ENCODE data around the gene LRWD1.
"Not testable (repeated sequence)": the region's sequence is repeated elsewhere in the genome, so short reads cannot be mapped to it uniquely, and the experiment has no call there.

The LRWD1 gene

DNA sequence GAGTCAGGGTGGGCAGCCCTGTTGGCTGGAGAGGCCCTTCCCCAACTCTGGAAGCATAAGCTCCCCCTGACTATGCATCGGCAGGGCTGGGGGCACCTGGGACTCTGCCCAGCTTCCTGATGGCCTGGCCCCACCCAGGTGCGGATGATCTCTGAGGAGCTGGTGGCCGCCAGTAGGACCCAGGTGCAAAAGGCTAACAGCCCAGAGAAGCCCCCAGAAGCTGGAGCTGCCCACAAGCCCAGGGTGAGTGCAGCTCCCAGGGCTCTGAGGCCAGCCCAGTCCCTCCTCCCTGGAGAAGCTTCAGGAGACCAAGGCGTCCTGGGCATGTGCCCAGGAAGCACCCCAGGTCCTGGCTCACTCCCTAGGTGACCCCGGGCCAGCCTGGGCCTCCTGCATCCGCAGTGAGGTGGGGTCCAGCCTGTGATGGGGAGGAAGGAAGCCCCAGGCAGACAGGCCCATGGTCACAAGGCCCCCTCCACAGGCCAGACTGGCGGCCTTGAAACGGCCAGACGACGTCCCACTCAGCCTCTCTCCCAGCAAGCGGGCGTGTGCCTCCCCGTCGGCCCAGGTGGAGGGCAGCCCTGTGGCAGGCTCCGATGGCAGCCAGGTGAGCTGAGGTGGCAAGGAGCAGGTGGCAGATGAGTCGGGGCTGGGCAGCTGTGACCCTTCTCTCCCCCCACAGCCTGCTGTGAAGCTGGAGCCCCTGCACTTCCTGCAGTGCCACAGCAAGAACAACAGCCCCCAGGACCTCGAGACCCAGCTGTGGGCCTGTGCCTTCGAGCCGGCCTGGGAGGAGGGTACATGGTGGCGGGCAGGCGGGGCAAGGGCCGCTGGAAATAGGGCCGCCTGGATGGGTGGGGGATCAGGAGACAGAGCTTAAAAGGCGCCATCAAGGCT is 3.0 kb downstream of the LRWD1 start:
- in situ Hi-C loops (cut with MboI; ENCODE audit: low sequenced_read_pairs): loop anchor here (10.0 kb wide), 1 partner anchor 183 kb away; the partner anchor contains the start of gene SH2B2

DNA sequence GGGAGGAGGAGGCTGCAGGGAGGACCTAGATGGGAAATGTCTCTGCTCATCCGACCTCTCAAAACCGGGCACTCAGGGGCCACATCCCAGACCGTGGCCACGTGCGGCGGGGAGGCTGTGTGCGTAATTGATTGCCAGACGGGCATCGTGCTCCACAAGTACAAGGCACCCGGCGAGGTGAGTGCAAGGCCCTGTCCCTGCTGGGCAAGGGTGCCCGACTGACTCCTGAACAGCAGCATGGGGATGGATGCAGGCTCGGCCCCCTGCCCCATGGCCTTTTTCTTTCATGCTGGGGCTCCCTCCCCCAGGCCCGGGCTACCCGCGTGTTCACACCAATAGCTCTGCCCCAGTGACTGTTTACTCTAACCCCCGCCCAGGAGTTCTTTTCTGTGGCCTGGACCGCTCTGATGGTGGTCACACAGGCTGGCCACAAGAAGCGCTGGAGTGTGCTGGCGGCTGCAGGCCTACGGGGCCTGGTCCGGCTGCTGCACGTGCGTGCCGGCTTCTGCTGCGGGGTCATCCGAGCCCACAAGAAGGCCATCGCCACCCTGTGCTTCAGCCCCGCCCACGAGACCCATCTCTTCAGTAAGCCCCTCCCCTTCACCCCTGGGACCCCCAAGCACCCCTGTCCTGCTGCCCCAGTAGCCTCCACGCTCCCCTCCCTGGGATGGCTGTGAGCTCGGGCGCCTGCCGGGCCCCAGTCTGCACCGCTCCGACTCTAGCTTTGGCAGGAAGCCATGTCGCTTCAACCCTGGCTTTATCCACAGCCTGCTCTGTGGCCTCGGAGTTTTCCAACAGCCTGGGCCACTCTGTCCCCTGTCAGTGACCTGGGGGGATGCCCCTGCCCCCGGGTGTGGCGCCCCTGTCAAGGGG is 3.9 kb downstream of the LRWD1 start:
- in situ Hi-C loops (cut with MboI; ENCODE audit: low sequenced_read_pairs): loop anchor here (10.0 kb wide), 1 partner anchor 184 kb away; the partner anchor contains the start of gene SH2B2

DNA sequence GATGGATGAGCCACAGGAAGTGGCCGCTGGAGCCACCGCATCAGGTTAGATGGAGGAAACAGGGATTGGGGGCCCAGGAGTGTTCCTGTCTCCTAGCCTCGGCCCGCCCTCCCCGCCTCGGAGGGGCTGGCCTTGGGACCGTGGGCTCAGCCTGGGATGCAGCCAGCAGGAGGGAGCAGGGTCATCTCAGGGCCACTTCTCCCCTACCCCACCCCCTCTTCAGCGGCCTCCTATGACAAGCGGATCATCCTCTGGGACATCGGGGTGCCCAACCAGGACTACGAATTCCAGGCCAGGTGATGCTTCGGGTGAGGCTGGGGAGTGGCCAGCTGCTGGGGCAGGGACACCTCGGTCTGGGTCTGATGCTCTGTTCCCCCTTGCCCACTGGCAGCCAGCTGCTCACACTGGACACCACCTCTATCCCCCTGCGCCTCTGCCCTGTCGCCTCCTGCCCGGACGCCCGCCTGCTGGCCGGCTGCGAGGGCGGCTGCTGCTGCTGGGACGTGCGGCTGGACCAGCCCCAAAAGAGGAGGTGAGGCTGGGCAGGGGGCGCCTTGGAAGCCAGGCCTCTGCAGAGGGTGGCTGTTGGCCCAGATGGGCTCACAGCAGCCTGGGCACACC is 4.7 kb downstream of the LRWD1 start:
- in situ Hi-C loops (cut with MboI; ENCODE audit: low sequenced_read_pairs): loop anchor here (10.0 kb wide), 1 partner anchor 185 kb away; the partner anchor contains the start of gene SH2B2

DNA sequence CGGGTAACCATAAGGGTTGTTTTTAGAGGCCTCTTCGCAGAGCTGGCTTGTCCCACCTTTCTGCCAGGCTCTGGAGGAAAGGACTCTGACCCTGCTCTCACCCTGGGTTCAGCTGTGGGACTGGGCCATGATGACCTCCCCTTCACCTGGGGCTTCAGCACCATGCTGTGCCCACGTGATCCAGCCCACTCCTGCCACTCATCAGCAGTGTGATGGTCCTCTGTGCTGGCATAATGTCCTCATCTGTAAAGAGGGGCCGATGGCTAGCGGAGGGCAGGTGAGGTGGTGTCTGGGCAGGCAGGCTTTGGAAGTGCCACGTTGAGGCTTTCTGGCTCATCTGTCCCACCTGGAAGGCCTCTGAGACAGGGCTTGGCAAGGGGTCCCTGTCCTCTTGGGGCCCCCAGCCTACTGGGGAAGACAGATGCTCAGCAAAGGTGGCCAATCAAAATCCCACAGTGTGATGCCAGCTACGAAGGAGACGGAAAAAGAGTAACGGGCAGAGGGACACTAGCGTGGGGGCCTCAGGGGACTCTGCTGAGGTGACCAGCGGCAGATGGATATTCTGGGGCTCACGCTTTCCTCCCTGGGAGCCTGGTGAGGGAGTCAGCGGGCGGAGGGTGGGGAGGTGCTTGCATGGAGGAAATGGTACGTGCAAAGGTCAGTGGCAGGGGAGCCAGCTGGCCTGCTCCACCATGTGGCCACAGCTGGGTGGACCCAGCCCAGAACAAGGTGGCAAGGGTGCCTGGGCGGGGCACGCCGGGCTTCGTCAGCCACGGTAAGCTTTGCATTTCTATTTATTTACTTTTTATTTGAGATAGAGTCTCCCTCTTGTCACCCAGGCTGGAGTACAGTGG is 5.4 kb downstream of the LRWD1 start:
- in situ Hi-C loops (cut with MboI; ENCODE audit: low sequenced_read_pairs): loop anchor here (10.0 kb wide), 1 partner anchor 185 kb away; the partner anchor contains the start of gene SH2B2

DNA sequence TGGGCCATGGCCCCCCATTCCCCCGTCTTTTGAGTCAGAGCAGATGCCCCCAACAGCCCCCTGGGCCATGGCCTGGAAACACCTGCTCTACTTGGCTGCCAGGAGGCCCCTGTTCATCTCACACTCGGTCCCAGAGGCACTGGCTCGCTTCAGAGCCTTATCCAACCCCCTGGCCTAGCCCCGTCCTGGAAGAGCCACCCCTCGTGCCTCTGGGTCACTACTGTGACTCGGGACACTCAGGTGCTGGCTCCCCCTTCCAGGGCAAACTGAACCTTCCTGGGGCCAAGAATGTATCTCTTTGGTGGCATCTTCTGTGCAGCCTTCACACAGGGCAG is 7.0 kb downstream of the LRWD1 start:
- in situ Hi-C loops (cut with MboI; ENCODE audit: low sequenced_read_pairs): no loop called here

DNA sequence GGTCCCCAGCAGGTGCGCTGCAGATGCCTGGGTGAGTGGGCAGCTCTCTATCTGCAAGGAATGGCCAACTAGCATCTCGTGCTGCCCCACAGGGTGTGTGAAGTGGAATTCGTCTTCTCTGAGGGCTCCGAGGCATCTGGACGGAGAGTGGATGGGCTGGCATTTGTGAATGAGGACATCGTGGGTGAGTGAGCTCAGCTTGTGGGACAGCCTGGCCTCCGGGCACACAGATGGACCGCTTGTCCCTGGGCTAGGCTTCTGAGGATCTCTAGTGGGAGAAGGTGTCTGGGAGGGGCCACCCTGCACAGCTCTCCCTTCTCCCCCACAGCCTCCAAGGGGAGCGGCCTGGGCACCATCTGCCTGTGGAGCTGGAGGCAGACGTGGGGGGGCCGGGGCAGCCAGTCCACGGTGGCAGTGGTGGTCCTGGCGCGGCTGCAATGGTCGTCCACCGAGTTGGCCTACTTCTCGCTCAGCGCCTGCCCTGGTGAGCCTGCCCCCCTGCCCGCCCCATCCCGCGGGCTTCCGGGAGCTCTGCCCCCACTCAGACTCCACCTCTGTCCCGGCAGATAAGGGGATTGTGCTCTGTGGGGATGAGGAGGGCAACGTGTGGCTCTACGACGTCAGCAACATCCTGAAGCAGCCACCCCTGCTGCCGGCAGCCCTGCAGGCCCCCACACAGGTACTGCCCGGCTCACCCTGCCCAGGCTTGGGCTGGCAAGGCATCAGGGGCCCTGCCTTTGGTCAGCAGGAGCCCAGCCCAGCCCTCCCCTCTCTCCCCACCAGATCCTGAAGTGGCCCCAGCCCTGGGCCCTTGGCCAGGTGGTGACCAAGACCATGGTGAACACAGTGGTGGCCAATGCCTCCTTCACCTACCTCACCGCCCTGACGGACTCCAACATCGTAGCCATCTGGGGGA is 7.6 kb downstream of the LRWD1 start:
- in situ Hi-C loops (cut with MboI; ENCODE audit: low sequenced_read_pairs): no loop called here

DNA sequence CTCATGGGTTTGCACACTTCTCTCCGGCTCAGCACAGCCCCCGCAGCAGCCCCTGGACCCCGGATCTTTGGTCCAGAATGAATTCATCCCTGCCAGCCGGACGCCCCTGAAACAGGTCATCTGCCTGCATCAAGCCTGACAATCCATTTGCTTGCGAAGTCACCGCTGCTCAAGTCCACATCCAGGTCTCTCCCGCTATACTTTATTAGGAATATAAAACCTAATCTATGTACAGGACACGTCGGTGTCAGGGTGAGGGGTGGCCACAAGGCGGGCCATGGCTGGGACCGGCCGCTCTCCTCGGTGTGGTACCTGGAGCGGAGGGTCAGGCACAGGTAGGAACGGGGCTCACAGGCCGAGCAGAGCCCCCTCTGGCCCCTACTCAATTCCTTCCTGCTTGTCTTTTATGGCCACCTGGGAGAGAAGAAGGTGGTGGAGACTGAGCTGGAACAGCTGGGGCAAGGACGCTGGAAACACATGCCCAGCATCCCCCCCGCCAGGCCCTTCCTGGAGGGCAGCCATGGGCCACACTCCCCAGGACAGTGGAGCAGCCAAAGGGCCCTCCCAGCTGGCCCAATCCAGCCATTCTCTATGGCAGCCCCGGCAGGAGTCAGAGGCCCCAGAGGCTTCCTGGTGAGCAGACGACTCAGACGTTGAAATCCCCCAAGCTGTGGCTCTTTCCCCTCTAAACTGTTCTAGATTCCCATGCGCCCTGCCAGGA is 8.6 kb downstream of the LRWD1 start:
- in situ Hi-C loops (cut with MboI; ENCODE audit: low sequenced_read_pairs): no loop called here

DNA sequence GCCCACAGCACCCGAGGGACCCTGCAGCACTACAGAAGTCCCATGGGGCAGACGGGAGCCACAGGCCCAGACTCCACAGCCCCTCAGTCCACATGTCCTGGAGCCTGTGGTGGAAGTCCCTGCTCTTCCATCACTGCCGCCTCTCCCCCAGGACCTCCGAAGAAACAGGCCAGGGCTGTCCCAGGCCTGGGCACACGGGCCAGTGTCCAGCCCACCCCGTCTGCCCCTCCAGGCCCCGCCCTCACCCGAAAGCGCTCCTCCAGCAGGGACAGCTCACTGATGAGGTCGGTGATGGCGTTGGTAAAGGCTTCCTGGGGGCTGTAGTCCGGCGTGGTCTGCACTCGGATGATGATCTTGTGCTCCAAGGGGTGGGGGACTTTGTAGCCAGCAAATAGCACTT is 9.3 kb downstream of the LRWD1 start:
- in situ Hi-C loops (cut with MboI; ENCODE audit: low sequenced_read_pairs): not testable (repeated sequence)

DNA sequence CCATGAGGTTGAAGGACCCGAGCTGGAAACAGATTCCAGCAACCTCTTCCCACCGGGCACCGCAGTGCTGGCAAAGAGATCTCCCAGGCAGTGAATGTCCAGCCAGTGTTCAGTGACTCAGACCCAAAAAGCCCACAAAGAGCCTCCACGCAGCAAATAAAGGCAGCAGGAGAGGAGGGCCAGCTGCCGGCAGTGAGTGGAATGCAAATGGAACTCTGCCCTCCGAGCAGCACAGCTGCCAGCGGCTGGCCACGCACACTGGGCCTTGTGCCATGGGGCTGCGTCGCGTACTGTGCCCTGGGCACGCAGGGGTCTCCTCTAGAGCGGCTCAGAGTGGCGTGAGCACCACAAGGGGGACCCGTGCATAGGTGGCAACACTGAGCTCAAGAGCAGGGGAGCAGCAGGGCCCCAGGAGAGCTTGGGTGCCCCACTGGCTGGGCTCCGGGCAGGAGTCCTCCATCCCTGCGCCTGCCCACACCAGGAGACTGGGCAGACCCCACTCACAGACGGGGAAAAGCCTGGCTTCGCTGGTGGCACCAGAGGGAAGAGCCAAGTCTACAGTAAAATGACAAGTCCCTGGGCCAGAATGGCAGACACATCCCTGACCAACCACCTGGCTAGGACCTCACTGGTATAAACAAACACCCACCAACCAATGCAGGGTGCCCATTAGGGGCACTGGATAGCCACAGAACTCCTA is 10.1 kb downstream of the LRWD1 start:
- in situ Hi-C loops (cut with MboI; ENCODE audit: low sequenced_read_pairs): not testable (repeated sequence)

DNA sequence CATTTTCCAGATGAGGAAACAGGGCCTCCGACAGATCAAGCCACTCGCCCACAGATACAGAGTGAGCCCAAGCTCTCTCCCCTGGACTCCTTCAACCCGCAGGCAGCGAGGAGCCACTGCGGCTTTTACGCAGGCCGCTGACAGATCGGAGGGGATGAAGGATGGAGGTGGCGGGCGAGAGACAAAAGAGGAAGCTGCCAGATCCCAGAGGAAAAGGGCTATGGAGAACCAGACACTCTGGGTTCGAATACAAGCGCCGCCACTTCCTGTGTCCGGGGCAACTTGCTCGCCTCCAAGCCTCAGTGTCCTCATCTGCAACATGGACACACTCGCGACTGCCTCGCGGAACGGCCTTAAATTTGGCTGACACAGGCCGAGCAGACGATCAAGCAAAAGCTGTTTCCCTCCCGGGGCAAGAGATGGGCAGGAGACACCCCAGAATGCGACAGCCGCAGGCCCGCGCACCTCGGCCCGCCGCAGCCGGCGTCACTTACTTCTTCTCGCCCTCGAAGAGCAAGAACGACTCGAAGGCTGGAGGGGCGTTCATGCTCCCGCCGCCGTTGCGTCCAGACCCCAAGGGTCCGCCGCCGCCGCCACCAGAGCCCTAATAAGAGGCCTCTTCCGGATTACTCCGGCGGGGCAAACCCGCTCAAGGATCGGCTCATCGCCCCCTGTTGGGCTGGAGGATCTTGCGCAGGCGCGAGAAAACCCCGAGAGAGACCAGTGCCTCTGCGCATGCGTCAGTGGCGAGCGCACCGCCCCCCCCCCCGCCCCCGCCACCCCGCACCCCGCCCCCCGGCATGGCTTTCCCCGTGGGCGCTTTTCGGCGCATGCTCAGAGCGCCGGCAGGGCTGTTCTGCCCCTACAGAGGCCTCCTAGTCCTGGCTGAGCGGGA is 13.8 kb downstream of the LRWD1 start, which contains the start of gene POLR2J:
Gene POLR2J, minus strand, starts transcription at position 609 of the 895 bp plus-strand sequence. Its CDS starts 62 bp downstream, at position 547.
- in situ Hi-C loops (cut with MboI; ENCODE audit: low sequenced_read_pairs): not testable (repeated sequence)

DNA sequence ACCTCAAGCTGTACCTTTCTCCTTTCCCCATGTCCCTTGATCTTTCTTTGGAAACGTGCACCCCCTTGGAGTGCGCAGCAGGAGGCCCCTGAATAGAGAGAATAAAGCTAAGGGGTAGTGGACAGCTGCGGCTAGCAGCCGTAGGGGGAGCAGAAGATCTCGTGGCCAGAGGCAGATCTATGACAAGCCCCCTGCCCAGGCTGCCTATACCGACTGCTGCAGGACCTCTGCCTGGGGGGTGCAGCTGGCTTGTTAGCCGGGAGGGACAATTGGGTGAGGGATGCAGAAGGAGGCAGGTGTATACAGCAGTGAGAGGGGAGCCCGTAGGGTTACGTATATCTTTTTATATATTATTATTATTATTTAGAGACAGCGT is 14.4 kb downstream of the LRWD1 start:
- in situ Hi-C loops (cut with MboI; ENCODE audit: low sequenced_read_pairs): not testable (repeated sequence)

DNA sequence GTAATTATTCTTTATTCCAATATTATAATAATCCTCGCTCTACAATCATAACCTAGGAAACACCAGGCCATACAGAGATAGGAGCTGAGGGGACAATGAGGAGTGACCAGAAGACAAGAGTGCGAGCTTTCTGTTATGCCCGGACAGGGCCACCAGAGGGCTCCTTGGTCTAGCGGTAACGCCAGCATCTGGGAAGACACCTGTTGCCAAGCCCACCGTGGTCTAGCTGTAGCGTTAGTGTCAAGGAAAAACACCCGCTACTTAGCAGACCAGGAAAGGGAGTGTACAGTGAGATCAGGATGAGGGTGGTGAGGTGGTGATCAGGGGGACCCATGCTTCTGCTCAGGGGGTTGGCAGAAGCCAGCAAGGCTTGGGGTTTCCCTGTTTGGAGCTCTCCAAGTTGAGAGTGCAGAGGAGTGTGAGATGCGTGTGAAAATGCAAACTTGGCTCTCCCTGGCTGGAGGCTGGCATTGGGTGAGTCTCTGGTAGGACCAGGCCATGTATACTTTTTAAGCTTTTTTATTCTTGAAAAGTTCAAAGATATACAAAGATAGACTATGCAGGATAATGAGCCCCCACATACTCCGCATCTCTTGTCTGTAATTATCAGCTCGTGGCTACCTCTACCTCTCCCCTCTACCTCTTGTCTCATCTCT is 15.3 kb downstream of the LRWD1 start:
- in situ Hi-C loops (cut with MboI; ENCODE audit: low sequenced_read_pairs): not testable (repeated sequence)

DNA sequence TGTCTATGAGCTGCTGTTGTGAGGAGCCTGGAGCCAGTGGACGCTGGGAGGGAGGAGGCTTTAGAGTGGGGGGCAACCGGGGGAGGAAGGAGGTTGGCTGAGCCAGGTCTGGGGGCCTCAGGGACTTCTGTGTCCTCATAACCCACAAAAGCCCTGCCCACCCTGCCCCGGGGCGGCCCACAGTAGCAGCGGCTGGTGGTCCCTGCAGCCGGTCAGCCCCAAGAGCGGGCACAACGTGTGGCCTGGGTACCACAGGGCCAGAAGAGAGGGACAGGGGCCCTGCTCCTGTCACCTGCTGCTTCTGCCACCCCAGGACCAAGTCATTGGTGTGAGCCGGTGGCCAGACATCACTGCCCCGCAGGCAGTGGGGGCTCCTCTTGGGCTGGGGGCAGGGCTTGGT is 17.2 kb downstream of the LRWD1 start:
- in situ Hi-C loops (cut with MboI; ENCODE audit: low sequenced_read_pairs): not testable (repeated sequence)

DNA sequence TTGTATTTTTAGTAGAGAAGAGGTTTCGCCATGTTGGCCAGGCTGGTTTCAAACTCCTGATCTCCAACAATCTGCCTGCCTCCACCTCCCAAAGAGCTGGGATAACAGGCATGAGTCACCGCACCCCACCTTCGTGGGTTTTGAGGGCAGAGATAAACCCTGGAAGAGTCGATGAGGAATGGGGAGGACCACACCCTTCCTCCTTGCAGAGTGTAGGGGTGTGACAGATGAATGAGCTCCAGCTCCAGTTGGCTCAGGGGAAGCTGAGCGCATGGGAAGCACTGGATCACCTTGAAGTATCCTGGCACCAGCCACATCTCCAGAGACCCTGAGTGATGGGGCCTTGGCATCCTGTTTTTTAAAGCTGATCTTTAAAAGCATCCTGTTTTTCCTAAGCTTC is 19.5 kb downstream of the LRWD1 start:
- in situ Hi-C loops (cut with MboI; ENCODE audit: low sequenced_read_pairs): not testable (repeated sequence)

DNA sequence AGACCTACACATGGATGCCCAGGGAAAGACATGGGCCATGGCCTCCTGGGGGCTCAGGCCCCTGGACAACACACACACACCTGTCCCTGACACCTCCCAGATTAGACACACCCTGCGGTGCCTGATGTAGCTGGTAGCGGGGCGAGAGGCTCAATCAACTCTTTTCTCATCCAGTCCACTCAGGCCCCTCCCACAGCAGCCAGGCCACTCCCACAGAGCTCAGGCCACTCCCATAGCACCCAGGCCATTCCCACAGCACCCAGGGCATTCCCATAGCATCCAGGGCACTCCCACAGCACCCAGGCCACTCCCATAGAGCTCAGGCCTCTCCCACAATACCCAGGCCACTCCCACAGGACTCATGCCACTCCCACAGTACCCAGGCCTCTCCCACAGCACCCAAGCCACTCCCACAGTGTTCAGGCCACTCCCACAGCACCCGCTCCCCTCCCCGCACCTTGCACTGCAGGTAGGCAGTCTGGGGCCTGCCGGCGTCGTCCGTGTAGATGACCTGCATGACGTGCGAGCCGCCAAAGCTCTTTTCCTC is 25.8 kb downstream of the LRWD1 start:
- in situ Hi-C loops (cut with MboI; ENCODE audit: low sequenced_read_pairs): not testable (repeated sequence)
